Gastrocnemius medialis (tissue), 4 donors: ENCODE results near the gene ZBTB44.
"Not testable (repeated sequence)": the region's sequence is repeated elsewhere in the genome, so short reads cannot be mapped to it uniquely, and the experiment has no call there.

Experiments used
- POLR2A ChIP-seq, 2 donors: fragments of 450-650 bp; IDR thresholded peaks; one replicate each; pipeline ENCODE4 v1.6.1; 2017; ENCODE audit warnings: antibody characterized with exemption in 2 of 2, mild to moderate bottlenecking in 2 of 2, moderate library complexity in 2 of 2
- TF ChIP-seq, protein P1 (sequence below), 5 experiments: fragments of 450-650 bp in 3 of 5; fragments of 200-600 bp in 2 of 5; sonication (generic) in 2 of 5; IDR thresholded peaks in 4 of 5; conservative IDR thresholded peaks in 1 of 5; 1 replicate in 4 of 5; 2 replicates in 1 of 5; pipeline ENCODE4 v1.5.1; 2016 to 2019; ENCODE audit warnings: antibody characterized with exemption in 5 of 5, mild to moderate bottlenecking in 3 of 5, moderate library complexity in 3 of 5

DNA sequence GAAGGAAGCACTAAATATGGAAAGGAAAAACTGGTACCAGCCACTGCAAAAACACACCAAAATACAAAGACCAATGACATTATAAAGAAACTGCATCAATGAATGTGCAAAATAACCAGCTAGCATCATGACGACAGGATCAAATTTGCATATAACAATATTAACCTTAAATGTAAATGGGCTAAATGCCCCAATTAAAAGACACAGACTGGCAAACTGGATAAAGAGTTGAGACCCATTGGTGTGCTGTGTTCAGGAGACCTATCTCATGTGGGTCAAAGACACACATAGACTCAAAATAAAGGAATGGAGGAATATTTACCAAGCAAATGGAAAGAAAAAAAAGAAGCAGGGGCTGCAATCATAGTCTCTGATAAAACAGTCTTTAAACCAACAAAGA lies 63.0 kb downstream of the ZBTB44 start:
- TF ChIP-seq, protein P1, sequence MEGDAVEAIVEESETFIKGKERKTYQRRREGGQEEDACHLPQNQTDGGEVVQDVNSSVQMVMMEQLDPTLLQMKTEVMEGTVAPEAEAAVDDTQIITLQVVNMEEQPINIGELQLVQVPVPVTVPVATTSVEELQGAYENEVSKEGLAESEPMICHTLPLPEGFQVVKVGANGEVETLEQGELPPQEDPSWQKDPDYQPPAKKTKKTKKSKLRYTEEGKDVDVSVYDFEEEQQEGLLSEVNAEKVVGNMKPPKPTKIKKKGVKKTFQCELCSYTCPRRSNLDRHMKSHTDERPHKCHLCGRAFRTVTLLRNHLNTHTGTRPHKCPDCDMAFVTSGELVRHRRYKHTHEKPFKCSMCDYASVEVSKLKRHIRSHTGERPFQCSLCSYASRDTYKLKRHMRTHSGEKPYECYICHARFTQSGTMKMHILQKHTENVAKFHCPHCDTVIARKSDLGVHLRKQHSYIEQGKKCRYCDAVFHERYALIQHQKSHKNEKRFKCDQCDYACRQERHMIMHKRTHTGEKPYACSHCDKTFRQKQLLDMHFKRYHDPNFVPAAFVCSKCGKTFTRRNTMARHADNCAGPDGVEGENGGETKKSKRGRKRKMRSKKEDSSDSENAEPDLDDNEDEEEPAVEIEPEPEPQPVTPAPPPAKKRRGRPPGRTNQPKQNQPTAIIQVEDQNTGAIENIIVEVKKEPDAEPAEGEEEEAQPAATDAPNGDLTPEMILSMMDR (IDR thresholded peaks at IDR 0.05 in 4 of 5, conservative IDR thresholded peaks at IDR 0.05 in 1 of 5): not testable (repeated sequence)
- not testable (repeated sequence) for TF ChIP-seq POLR2A (IDR thresholded peaks at IDR 0.05)
